ENCODE data around the gene HAPLN3.

- TF ChIP-seq, protein P1, sequence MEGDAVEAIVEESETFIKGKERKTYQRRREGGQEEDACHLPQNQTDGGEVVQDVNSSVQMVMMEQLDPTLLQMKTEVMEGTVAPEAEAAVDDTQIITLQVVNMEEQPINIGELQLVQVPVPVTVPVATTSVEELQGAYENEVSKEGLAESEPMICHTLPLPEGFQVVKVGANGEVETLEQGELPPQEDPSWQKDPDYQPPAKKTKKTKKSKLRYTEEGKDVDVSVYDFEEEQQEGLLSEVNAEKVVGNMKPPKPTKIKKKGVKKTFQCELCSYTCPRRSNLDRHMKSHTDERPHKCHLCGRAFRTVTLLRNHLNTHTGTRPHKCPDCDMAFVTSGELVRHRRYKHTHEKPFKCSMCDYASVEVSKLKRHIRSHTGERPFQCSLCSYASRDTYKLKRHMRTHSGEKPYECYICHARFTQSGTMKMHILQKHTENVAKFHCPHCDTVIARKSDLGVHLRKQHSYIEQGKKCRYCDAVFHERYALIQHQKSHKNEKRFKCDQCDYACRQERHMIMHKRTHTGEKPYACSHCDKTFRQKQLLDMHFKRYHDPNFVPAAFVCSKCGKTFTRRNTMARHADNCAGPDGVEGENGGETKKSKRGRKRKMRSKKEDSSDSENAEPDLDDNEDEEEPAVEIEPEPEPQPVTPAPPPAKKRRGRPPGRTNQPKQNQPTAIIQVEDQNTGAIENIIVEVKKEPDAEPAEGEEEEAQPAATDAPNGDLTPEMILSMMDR (IDR thresholded peaks at IDR 0.05) = no peak
- TF ChIP-seq POLR2AphosphoS5 (IDR thresholded peaks at IDR 0.05; ENCODE audit: low read depth, low read length) (no peak), TCF7L2 (IDR thresholded peaks at IDR 0.05; ENCODE audit: low read depth, low read length) (no peak)
- TF ChIP-seq, protein P2, sequence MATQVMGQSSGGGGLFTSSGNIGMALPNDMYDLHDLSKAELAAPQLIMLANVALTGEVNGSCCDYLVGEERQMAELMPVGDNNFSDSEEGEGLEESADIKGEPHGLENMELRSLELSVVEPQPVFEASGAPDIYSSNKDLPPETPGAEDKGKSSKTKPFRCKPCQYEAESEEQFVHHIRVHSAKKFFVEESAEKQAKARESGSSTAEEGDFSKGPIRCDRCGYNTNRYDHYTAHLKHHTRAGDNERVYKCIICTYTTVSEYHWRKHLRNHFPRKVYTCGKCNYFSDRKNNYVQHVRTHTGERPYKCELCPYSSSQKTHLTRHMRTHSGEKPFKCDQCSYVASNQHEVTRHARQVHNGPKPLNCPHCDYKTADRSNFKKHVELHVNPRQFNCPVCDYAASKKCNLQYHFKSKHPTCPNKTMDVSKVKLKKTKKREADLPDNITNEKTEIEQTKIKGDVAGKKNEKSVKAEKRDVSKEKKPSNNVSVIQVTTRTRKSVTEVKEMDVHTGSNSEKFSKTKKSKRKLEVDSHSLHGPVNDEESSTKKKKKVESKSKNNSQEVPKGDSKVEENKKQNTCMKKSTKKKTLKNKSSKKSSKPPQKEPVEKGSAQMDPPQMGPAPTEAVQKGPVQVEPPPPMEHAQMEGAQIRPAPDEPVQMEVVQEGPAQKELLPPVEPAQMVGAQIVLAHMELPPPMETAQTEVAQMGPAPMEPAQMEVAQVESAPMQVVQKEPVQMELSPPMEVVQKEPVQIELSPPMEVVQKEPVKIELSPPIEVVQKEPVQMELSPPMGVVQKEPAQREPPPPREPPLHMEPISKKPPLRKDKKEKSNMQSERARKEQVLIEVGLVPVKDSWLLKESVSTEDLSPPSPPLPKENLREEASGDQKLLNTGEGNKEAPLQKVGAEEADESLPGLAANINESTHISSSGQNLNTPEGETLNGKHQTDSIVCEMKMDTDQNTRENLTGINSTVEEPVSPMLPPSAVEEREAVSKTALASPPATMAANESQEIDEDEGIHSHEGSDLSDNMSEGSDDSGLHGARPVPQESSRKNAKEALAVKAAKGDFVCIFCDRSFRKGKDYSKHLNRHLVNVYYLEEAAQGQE (IDR thresholded peaks at IDR 0.05; ENCODE audit: insufficient read depth in 1 of 2, low read depth in 2 of 2, low read length in 1 of 2) = no peak
These were observed 3.9 kb upstream of the HAPLN3 start for GRCh38 chr15:88899251-88899650.
